HepG2 (cell line): ENCODE results near the gene ELP2. TPM values are rescaled to one million over a fixed set of nuclear protein-coding genes. Genes with fewer than 3 reads are reported as not detected.

Source experiments
- FIP1L1 ChIP-seq: fragments of 200-400 bp; formaldehyde crosslinking; IDR thresholded peaks from 2 replicates; pipeline ENCODE4 v1.6.1; 2018; ENCODE audit warnings: low read depth, mild to moderate bottlenecking, low read length, moderate library complexity, borderline replicate concordance; ENCODE audit not compliant: insufficient read depth
- RNF2 ChIP-seq: fragments of 450-650 bp; conservative IDR thresholded peaks from 2 replicates; pipeline ENCODE4 v1.6.1; 2016; ENCODE audit warnings: low read depth
- ZBTB40 ChIP-seq, 2 experiments: fragments of 450-650 bp in 1 of 2; sonication (generic) in 1 of 2; formaldehyde crosslinking in 1 of 2; IDR thresholded peaks; 2 replicates each; pipeline versions ENCODE4 v1.6.1 to v1.8.0; 2016 to 2022; ENCODE audit warnings: antibody characterized with exemption in 1 of 2, mild to moderate bottlenecking in 1 of 2, missing genetic modification reagents in 1 of 2
- ZNF17 ChIP-seq: sonication (generic); formaldehyde crosslinking; IDR thresholded peaks from 2 replicates; pipeline ENCODE4 v1.5.0; 2020; ENCODE audit warnings: mild to moderate bottlenecking, missing genetic modification reagents
- ZNF556 ChIP-seq: sonication (generic); formaldehyde crosslinking; IDR thresholded peaks from 2 replicates; pipeline ENCODE4 v1.4.0; 2020; ENCODE audit warnings: mild to moderate bottlenecking, missing genetic modification reagents, borderline replicate concordance
- polyA plus RNA-seq, 8 experiments: library from polyadenylated mRNA; depleted of rRNA in 3 of 8; stranded (reverse) in 7 of 8; unstranded in 1 of 8; fragments of >200 nt; fragmentation: Illumina TruSeq in 4 of 8; extraction: Trizol in 4 of 8; gene quantifications; 2 replicates each; pipeline versions ENCODE4 v1.2.1 to v1.2.3, GENCODE V29; 2011 to 2016; ENCODE audit warnings: low read depth in 4 of 8, missing spikeins in 1 of 8, mixed read lengths in 1 of 8; ENCODE audit not compliant: insufficient read depth in 1 of 8
- total RNA-seq, 5 experiments: library from RNA; depleted of rRNA; stranded (reverse); fragments of >200 nt; fragmentation: Illumina TruSeq; extraction: Trizol; gene quantifications; 2 replicates each; pipeline ENCODE4 v1.2.3, GENCODE V29; 2016; ENCODE audit warnings: low read depth in 1 of 5

ELP2 gene
- total and polyA plus RNA-seq, 2 of the 13 experiments (the other 11 are each of a cell fraction or from before 2014, with no cell fraction given): 98.7 to 100 TPM

DNA sequence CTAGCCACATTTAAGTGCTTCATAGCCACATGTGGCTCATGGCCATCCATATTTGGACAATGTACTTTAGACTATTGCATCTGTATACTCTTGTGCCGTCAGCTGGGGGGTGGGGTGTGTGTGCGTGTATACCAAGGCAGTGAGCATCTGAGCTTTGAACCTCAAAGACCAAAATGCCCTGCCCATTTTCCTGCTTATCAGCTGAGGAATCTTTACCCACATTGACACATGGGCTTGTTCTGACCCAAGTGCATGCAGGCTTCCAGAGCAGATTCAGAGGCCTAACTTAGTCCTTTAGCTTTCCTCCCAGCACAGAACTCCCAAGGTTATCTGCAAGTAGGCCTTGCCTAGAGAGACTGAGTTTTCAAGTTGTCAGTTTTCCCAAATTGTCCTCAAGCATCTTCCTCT, 46.5 kb downstream of the ELP2 start (continued):
- TF ChIP-seq ZBTB40 (IDR thresholded peaks at IDR 0.05): no peak
- peak; percentile 41; the same call in 1 of the 2 replicates for TF ChIP-seq ZBTB40 (CRISPR knock-in tag; IDR thresholded peaks at IDR 0.05)
- no peak for TF ChIP-seq ZNF17 (CRISPR knock-in tag)
- peak; percentile 71; the same call in 1 of the 2 replicates for TF ChIP-seq ZNF556 (CRISPR knock-in tag)
- no peak for TF ChIP-seq FIP1L1
- TF ChIP-seq RNF2: no peak
